C4-2B (cell line): ENCODE results near the gene ADGRV1.

ENCODE experiments used
- ZFX ChIP-seq: fragments of 450-650 bp; IDR thresholded peaks from 2 replicates; pipeline ENCODE4 v1.6.1; 2017
- TF ChIP-seq, protein P1 (sequence below): fragments of 450-650 bp; conservative IDR thresholded peaks from 2 replicates; pipeline ENCODE4 v1.5.1; 2017; ENCODE audit warnings: mild to moderate bottlenecking

DNA sequence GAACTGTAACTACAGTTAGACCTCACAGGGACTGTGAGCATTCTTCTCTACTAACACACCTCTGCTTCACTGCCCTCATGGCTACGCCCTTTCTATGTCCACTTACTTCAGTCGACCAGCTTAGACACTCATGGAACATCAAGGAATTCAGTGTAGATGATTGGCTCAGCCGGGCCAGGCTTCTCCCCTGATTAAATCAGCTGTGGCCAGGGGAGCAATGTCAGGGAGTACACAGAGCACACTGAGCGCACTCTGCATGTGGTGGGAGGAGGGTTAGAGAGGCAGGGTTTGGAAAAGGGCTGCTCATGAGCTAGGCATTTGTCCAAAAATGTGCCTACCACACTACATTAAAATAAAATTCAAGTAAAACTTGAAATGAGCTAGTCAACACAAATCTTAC, 424.0 kb downstream of the ADGRV1 start:
- TF ChIP-seq, protein P1, sequence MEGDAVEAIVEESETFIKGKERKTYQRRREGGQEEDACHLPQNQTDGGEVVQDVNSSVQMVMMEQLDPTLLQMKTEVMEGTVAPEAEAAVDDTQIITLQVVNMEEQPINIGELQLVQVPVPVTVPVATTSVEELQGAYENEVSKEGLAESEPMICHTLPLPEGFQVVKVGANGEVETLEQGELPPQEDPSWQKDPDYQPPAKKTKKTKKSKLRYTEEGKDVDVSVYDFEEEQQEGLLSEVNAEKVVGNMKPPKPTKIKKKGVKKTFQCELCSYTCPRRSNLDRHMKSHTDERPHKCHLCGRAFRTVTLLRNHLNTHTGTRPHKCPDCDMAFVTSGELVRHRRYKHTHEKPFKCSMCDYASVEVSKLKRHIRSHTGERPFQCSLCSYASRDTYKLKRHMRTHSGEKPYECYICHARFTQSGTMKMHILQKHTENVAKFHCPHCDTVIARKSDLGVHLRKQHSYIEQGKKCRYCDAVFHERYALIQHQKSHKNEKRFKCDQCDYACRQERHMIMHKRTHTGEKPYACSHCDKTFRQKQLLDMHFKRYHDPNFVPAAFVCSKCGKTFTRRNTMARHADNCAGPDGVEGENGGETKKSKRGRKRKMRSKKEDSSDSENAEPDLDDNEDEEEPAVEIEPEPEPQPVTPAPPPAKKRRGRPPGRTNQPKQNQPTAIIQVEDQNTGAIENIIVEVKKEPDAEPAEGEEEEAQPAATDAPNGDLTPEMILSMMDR: no peak
- TF ChIP-seq ZFX: no peak
